Prostate gland (tissue), 2 donors: ENCODE results near the gene LRBA.

Experiments
- POLR2A ChIP-seq: fragments of 450-650 bp; IDR thresholded peaks from one replicate; pipeline ENCODE4 v1.6.1; 2016; ENCODE audit warnings: antibody characterized with exemption, mild to moderate bottlenecking
- POLR2AphosphoS5 ChIP-seq: sonication (generic); formaldehyde crosslinking; IDR thresholded peaks from one replicate; pipeline ENCODE4 v1.6.1; 2017; ENCODE audit warnings: antibody characterized with exemption
- TF ChIP-seq, protein P1 (sequence below), 4 experiments: fragments of 200-600 bp in 2 of 4; fragments of 450-650 bp in 2 of 4; sonication (generic) in 2 of 4; IDR thresholded peaks; 1 replicate in 3 of 4; 2 replicates in 1 of 4; pipeline ENCODE4 v1.5.1; 2016 to 2019; ENCODE audit warnings: antibody characterized with exemption in 4 of 4, mild to moderate bottlenecking in 2 of 4, moderate library complexity in 2 of 4

DNA sequence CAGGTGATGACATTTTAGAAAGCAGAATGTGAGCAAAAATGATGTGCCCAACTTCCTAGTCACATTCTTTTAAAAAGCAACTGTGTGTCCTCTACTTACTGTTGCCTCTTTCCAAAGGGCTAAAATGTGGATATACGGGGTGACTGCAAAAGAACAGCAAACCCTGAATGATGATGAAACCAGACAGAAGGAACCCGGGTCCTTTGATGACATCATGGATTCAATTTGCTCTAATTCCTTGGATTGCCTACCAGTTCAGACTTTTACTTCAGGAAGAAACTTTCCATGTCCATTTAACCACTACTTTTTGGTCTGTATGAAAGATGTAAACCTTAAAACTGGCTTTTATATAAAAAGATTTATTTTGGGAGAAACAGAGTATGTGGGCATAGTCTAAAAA lies 624.0 kb downstream of the LRBA start:
- TF ChIP-seq, protein P1, sequence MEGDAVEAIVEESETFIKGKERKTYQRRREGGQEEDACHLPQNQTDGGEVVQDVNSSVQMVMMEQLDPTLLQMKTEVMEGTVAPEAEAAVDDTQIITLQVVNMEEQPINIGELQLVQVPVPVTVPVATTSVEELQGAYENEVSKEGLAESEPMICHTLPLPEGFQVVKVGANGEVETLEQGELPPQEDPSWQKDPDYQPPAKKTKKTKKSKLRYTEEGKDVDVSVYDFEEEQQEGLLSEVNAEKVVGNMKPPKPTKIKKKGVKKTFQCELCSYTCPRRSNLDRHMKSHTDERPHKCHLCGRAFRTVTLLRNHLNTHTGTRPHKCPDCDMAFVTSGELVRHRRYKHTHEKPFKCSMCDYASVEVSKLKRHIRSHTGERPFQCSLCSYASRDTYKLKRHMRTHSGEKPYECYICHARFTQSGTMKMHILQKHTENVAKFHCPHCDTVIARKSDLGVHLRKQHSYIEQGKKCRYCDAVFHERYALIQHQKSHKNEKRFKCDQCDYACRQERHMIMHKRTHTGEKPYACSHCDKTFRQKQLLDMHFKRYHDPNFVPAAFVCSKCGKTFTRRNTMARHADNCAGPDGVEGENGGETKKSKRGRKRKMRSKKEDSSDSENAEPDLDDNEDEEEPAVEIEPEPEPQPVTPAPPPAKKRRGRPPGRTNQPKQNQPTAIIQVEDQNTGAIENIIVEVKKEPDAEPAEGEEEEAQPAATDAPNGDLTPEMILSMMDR (IDR thresholded peaks at IDR 0.05), result no peak
- TF ChIP-seq POLR2A, result no peak
- no peak for TF ChIP-seq POLR2AphosphoS5
